SU-DHL-6 (cell line): Measurements from ENCODE around the gene NPB.
A peak's percentile ranks its signal among the peaks of the same experiment; 100 is the strongest.

Source experiments
- H2AFZ ChIP-seq: fragments of 200-600 bp; sonication (generic); 2 replicates; pipeline ENCODE4 v1.6.1; 2014; ENCODE audit warnings: low read depth, mild to moderate bottlenecking, moderate library complexity, mixed read lengths, antibody characterized with exemption, low read length; ENCODE audit not compliant: severe bottlenecking
- H3F3A ChIP-seq: fragments of 200-600 bp; shearing (Covaris generic); 2 replicates; pipeline ENCODE4 v1.6.0; 2016; ENCODE audit warnings: antibody characterized with exemption, mild to moderate bottlenecking; ENCODE audit not compliant: insufficient read depth
- H3K27ac ChIP-seq: fragments of 200-600 bp; sonication (generic); 2 replicates; pipeline ENCODE4 v1.5.1; 2016; ENCODE audit warnings: low read depth, mild to moderate bottlenecking, low read length, moderate library complexity, mixed read lengths
- H3K27me3 ChIP-seq: fragments of 200-600 bp; sonication (generic), shearing (Covaris generic); 2 replicates; pipeline ENCODE4 v1.6.0; 2014; ENCODE audit warnings: mild to moderate bottlenecking, low read length
- H3K36me3 ChIP-seq: fragments of 200-600 bp; sonication (generic); 2 replicates; pipeline ENCODE4 v1.6.1; 2014; ENCODE audit warnings: mild to moderate bottlenecking, low read length, mixed read lengths
- H3K4me2 ChIP-seq: fragments of 300-600, 200-600 bp; shearing (Covaris generic), sonication (generic); 2 replicates; pipeline ENCODE4 v1.6.0; 2014; ENCODE audit warnings: low read length, low read depth, mild to moderate bottlenecking; ENCODE audit not compliant: poor library complexity, severe bottlenecking
- H3K4me3 ChIP-seq: fragments of 200-600 bp; sonication (generic); 2 replicates; pipeline ENCODE4 v1.5.1; 2014; ENCODE audit warnings: antibody characterized with exemption, low read length, mild to moderate bottlenecking, mixed read lengths; ENCODE audit not compliant: insufficient read depth, poor library complexity, severe bottlenecking
- H3K79me2 ChIP-seq: fragments of 200-600 bp; sonication (generic); 2 replicates; pipeline ENCODE4 v1.6.1; 2014; ENCODE audit warnings: mild to moderate bottlenecking, low read length, moderate library complexity; ENCODE audit not compliant: insufficient read depth
- H3K9ac ChIP-seq: fragments of 200-600 bp; sonication (generic); 2 replicates; pipeline ENCODE4 v1.7.0; 2014; ENCODE audit warnings: mild to moderate bottlenecking, low read length
- H3K9me2 ChIP-seq: fragments of 200-600 bp; sonication (generic); replicated peaks from 2 replicates; pipeline ENCODE4 v1.6.1; 2014; ENCODE audit warnings: low read length; ENCODE audit not compliant: insufficient read depth
- H3K9me3 ChIP-seq: fragments of 200-600 bp; sonication (generic); 2 replicates; pipeline ENCODE4 v1.6.1; 2014; ENCODE audit warnings: low read length, mixed read lengths; ENCODE audit not compliant: insufficient read depth
- H4K20me1 ChIP-seq: fragments of 200-600 bp; sonication (generic); 2 replicates; pipeline ENCODE4 v1.6.1; 2014; ENCODE audit warnings: low read depth, mild to moderate bottlenecking, antibody characterized with exemption, low read length, moderate library complexity, mixed read lengths
- CTCF ChIP-seq: fragments of 200-600 bp; sonication (generic); IDR thresholded peaks from one replicate; pipeline ENCODE4 v1.5.1; 2017; ENCODE audit warnings: antibody characterized with exemption, mild to moderate bottlenecking, low read length, moderate library complexity; ENCODE audit not compliant: insufficient read depth, poor library complexity, severe bottlenecking
- EZH2phosphoT487 ChIP-seq: fragments of 200-600 bp; sonication (generic), shearing (Covaris generic); conservative IDR thresholded peaks from 2 replicates; pipeline ENCODE4 v1.6.1; 2018; ENCODE audit warnings: mild to moderate bottlenecking, antibody characterized with exemption, low read length, moderate library complexity, mixed read lengths

NPB gene

GRCh38 chr17:81902023-81902652 lies at the start of gene NPB:
Gene NPB, plus strand, starts transcription at chr17:81902238. Its CDS starts 40 bp downstream, at chr17:81902278.
- TF ChIP-seq CTCF, result no peak
- no peak for TF ChIP-seq EZH2phosphoT487

GRCh38 chr17:81854974-81855774 lies 46.9 kb upstream of the NPB start:
- Histone ChIP-seq H3K27me3 (no peaks in the 10 kb centered on the region), H3K9ac (no peak overlapping the region), H3K9me3 (no peaks in the 10 kb centered on the region), H3K9me2 (no peaks in the 10 kb centered on the region), H4K20me1 (0 out of 2 replicates have a peak, but pooled peaks cover 3% of the 10 kb centered on the region), H3K27ac (no peak overlapping the region), H3K79me2 (peaks cover 37% of the 10 kb centered on the region), H3F3A (no peaks in the 10 kb centered on the region), H3K36me3 (peaks cover 10% of the 10 kb centered on the region), H3K4me3 (no peak overlapping the region), H2AFZ (no peak overlapping the region), H3K4me2 (no peak overlapping the region)
- TF ChIP-seq CTCF, result no peak
- TF ChIP-seq EZH2phosphoT487, result no peak

More at GRCh38 chr17:81902023-81902652, at the start of gene NPB:
- H3K27me3 ChIP-seq, result no peaks in the 10 kb centered on the region
- H3K36me3 ChIP-seq, result no peaks in the 10 kb centered on the region
- no peak within 1 kb of the TSS for H2AFZ ChIP-seq
- no peaks in the 10 kb centered on the region for H3F3A ChIP-seq
- no peak within 1 kb of the TSS for H3K27ac ChIP-seq
- no peaks in the 10 kb centered on the region for H3K79me2 ChIP-seq
- H3K4me3 ChIP-seq, result peak within 1 kb of the TSS; percentile 4
- no peaks in the 10 kb centered on the region for H3K9me3 ChIP-seq
- peak within 1 kb of the TSS; percentile 7; the same call in 1 of the 2 replicates for H3K9ac ChIP-seq
- no peaks in the 10 kb centered on the region for H3K9me2 ChIP-seq
- peak within 1 kb of the TSS; percentile 41 for H3K4me2 ChIP-seq
- H4K20me1 ChIP-seq, result no peaks in the 10 kb centered on the region

- Histone ChIP-seq H3K9ac (no peak overlapping the region; the same call in 1 of the 2 replicates), H2AFZ (no peak overlapping the region), H3K9me2 (no peaks in the 10 kb centered on the region), H3K27ac (no peak overlapping the region), H3K36me3 (peaks cover 5% of the 10 kb centered on the region), H3K4me2 (peak overlapping the region; percentile 81), H3F3A (peaks cover 4% of the 10 kb centered on the region; the same call in 1 of the 2 replicates), H3K27me3 (no peaks in the 10 kb centered on the region), H4K20me1 (0 out of 2 replicates have a peak, but pooled peaks cover 3% of the 10 kb centered on the region), H3K4me3 (no peak overlapping the region), H3K9me3 (no peaks in the 10 kb centered on the region), H3K79me2 (peaks cover 56% of the 10 kb centered on the region)
- TF ChIP-seq CTCF (no peak), EZH2phosphoT487 (no peak)
Measured at GRCh38 chr17:81858170-81858966, 43.7 kb upstream of the NPB start.
